NCI-H2196 treated with DMSO at 0.1 percent for 48 hours (cell line): ENCODE data around the gene HSPB6.
"Not testable (repeated sequence)": the region's sequence is repeated elsewhere in the genome, so short reads cannot be mapped to it uniquely, and the experiment has no call there.

ENCODE experiments used
- DNase-seq: peaks from one replicate; lab custom pipeline; 2025; ENCODE audit not compliant: unreplicated experiment; lab: John Stamatoyannopoulos, UW

The HSPB6 gene

DNA sequence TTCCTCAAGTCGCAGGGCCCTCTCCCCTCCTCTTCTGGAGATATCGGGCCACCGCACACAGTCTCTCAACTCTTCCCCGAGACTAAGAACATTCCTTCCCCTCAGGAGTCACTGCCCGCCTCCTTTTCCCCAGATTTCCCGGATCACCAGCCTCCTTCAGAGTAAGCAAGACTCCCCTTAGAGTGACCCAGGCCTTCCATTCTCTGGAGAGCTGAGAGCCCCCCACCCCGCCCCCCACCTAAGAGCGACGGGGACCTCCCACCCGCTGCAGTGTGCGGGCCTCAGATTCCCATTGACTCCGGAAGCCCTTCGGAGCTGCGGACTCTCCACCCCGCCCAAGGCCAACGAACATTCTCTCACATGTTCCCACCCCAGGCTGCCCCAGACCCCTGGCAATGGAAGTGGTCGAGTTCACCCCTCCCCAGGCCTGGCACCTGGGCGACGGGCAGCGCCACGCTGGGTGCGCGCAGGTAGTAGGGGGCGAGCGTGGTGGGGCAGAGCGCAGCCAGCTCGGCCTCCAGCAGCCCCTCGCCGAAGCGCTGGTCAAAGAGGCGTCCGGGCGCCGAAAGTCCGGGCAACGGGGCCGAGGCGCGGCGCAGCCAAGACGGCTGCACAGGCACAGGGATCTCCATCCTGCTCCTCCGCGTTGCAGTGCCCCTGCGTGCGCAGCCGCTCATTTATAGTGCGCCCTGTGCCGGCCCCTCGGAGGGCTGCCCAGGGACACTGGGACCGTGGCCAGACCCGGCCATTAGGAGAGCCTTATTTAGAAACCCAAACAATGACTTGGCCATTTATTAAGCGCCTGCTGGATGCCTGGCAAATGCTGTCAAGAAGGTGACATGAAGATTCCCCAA is at the start of gene HSPB6:
TSS of gene HSPB6 (minus strand) at position 653 of the 854 bp plus-strand sequence. CDS start at position 632, 21 bp downstream.
- no peak for DNase-seq

- DNase-seq = no peak
Measured at GRCh38 chr19:35806597-35806996, 49.8 kb upstream of the HSPB6 start.

GRCh38 chr19:35805526-35806102 is 48.8 kb upstream of the HSPB6 start:
- DNase-seq = peak; percentile 36

GRCh38 chr19:35801828-35802227 is 45.0 kb upstream of the HSPB6 start:
- DNase-seq = no peak

DNA sequence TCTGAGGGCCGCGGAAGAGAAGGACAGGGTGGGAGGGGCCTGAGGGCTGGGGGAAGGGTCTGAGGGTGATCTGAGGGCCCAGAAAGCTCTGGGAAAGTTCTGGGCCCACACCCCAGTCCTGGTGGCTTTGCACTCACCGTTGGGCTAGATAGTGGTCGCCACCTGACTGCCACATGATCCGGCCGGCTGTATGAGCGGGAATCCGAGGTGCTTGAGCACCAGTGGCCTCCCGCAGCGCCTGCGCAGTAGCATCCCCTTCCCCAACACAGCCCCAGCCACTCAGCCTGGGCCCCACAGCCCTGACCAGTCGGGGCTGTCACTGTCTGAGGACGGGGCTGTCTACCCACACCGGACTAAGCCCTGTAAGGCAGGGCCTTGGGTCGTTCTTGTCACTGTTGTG is 40.8 kb upstream of the HSPB6 start:
- no peak for DNase-seq

DNA sequence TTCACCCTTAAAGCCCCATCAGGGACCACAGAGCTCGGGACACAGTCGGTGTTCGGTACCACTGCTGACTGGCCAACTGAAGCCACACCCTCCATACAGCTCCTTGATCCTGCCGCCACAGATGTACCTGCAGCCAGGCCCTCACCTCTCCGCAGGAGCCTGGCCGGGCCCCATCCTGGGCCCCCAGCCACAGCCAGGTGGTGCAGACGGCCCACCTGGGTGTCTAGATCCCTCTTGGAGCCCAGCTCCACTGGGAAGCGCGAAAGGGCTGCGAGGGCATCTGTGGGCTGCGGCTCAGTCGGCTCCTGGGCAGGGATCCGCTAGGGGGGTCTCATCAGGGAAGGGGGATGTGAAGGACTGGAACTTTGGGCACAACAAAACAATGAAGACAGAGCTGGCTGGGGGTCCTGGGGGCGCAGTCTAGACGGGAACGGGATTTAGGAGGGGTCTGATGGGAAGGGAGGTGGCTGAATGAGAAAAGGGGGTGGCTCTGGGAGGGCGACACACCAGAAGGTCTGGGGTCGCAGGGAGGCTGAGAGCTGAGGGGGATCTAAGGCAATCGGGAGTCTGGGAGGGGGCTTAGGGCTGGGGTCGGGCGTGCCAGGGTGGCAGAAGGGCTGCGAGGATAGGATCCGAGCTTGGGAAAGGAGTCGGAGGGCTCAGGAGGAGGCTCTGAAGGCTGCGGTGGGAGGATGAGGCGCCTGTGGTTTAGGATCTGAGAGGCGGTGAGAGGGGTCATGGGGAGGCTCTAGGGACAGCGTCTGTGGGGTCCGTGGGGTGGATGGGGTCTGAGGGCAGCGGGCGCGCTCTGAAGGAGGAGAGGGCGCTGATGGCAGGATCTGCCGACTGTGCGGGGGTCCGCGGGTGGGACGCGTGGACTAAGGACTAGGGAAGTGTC is 40.1 kb upstream of the HSPB6 start:
- no peak for DNase-seq

- DNase-seq = not testable (repeated sequence)
Measured at GRCh38 chr19:35795564-35795963, 38.7 kb upstream of the HSPB6 start.

GRCh38 chr19:35793381-35794165 is 36.7 kb upstream of the HSPB6 start:
- DNase-seq = no peak

DNA sequence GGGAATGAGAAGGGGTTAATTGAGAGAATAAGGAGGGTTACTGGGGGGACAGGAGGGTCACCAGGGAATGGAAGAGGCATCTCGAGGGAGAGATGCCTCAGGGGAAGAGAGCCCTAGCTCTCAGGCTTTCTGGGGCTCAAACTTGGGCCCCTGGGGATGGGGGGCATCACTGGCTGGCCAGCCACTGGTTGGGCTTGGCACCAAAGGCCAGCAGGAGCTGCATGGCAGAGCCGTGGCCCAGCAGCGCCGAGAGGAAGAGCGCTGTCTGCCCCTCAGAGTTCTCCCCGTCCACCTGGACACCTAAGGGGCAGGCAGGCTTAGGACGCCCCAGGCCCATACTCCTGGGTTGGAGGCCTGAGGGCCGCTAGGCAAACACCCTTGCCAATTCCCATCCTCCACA is 36.1 kb upstream of the HSPB6 start:
- no peak for DNase-seq

- no peak for DNase-seq
Measured at GRCh38 chr19:35792312-35792711, 35.5 kb upstream of the HSPB6 start.

- DNase-seq = no peak
Measured at GRCh38 chr19:35791814-35792279, 35.0 kb upstream of the HSPB6 start.

GRCh38 chr19:35790981-35791813 is 34.4 kb upstream of the HSPB6 start:
- DNase-seq = no peak

- DNase-seq = no peak
Measured at GRCh38 chr19:35789978-35790944, 33.4 kb upstream of the HSPB6 start.

DNA sequence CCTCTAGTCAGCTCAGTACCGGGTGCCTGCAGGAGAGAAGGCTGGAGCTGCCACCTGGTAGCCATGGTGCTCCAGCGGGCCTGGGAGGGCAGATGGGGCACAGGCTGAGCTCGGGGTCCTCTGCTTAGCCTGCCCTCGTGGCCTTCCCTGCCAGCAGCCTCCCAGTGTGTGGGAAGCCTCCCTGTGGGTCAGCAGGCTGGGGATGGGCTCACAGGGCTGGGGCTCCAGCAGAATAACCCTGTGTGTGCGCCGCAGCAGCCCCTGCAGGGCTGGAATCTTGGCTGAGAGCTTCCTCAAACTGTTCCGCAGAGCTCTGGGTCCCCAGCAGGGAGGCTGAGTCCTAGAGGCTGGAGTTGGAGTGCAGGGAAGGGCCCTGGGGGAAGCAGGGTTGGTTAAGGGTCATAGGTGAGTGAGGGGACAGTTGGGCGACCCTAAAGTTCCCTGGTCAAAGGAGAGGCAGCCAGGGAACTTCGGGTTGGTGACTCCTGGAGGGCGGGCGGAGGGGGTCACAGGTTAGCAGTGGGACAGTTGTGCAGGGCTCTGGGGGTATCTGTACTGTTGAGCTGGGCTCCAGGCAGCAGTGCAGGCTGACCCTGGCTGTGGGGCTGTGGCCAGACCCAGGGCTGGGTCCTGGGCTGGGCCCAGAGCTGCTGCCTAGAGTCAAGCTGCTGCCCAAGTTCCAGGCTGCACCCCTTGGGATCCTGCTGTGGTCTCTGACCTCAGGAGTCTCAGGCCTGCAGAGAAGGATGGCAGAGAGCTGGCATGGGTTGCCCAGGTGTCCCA is 32.6 kb upstream of the HSPB6 start:
- DNase-seq = no peak

- no peak for DNase-seq
Measured at GRCh38 chr19:35788205-35788960, 31.6 kb upstream of the HSPB6 start.

- no peak for DNase-seq
Measured at GRCh38 chr19:35787227-35787799, 30.5 kb upstream of the HSPB6 start.
